A549 (cell line): ENCODE measurements around the gene EIF4EBP3. TPM values are rescaled to one million over a fixed set of nuclear protein-coding genes. Genes with fewer than 3 reads are reported as not detected.

ENCODE experiments used
- ATAC-seq, 2 experiments: fragments of 200-7000 bp in 1 of 2; fragments of >200 bp in 1 of 2; cut with Nextera tagmentation in 1 of 2; cut with Tn5 transposase in 1 of 2; 3 replicates each; pipeline versions ENCODE4 v1.8.0 to v1.9.1; 2018 to 2020; ENCODE audit warnings: mild to moderate bottlenecking in 1 of 2, moderate library complexity in 1 of 2
- CTCF ChIA-PET: fragments of 300-600 bp; sonication (Branson Sonifier 250); formaldehyde crosslinking; extraction: SDS; loops from one replicate; lab custom pipeline; 2021; ENCODE audit warnings: antibody characterized with exemption, inconsistent platforms; lab: Yijun Ruan, JAX
- POLR2A ChIA-PET: fragments of 350-600 bp; formaldehyde crosslinking; extraction: SDS; loops from one replicate; lab custom pipeline; 2021; ENCODE audit warnings: antibody characterized with exemption, inconsistent platforms; lab: Yijun Ruan, JAX
- DNase-seq, 2 experiments: peaks; one replicate each; pipeline versions ENCODE4 v3.0.0 to v3.0.0-alpha.2; 2011 to 2016; ENCODE audit warnings: low read depth in 1 of 2, low spot score in 1 of 2
- FAIRE-seq: peaks from 2 replicates; lab custom pipeline; 2011; peaks lifted over from hg19 to GRCh38; lab: Jason Lieb, UNC
- H3K27ac ChIP-seq, 2 experiments: fragments of >200 bp; sonication (Bioruptor Twin); formaldehyde crosslinking; 3 replicates each; pipeline ENCODE4 v1.5.1; 2016 to 2017
- H3K4me1 ChIP-seq: fragments of >200 bp; sonication (Bioruptor Twin); formaldehyde crosslinking; 3 replicates; pipeline ENCODE4 v1.6.1; 2016
- H3K4me2 ChIP-seq: fragments of >200 bp; sonication (Bioruptor Twin); formaldehyde crosslinking; 3 replicates; pipeline ENCODE4 v1.6.1; 2016
- H3K4me3 ChIP-seq: fragments of >200 bp; sonication (Bioruptor Twin); formaldehyde crosslinking; 3 replicates; pipeline ENCODE4 v1.5.1; 2016
- H3K9me3 ChIP-seq: fragments of >200 bp; sonication (Bioruptor Twin); formaldehyde crosslinking; 3 replicates; pipeline ENCODE4 v1.6.1; 2016
- BHLHE40 ChIP-seq: IDR thresholded peaks from 2 replicates; pipeline ENCODE4 v1.6.1; 2012; ENCODE audit warnings: low read depth, low read length, inconsistent platforms
- CBX2 ChIP-seq: fragments of 200-600 bp; sonication (generic); IDR thresholded peaks from 2 replicates; pipeline ENCODE4 v1.6.1; 2016; ENCODE audit warnings: low read depth, mild to moderate bottlenecking, borderline replicate concordance
- CEBPB ChIP-seq, 2 experiments: fragments of >200 bp in 1 of 2; sonication (Bioruptor Twin) in 1 of 2; formaldehyde crosslinking in 1 of 2; IDR thresholded peaks; 2 replicates each; pipeline ENCODE4 v1.6.1; 2012 to 2016
- E2F6 ChIP-seq: IDR thresholded peaks from 2 replicates; pipeline ENCODE4 v1.6.1; 2012; ENCODE audit warnings: low read depth, borderline replicate concordance
- EHF ChIP-seq: fragments of 250-450 bp; sonication (Bioruptor Pico); IDR thresholded peaks from 2 replicates; pipeline ENCODE4 v1.5.0; 2020; ENCODE audit warnings: mild to moderate bottlenecking
- EHMT2 ChIP-seq: fragments of 200-600 bp; sonication (generic); IDR thresholded peaks from 2 replicates; pipeline ENCODE4 v1.6.1; 2016; ENCODE audit warnings: antibody characterized with exemption, low read depth, mild to moderate bottlenecking, moderate library complexity
- ESRRA ChIP-seq: fragments of 150-350 bp; IDR thresholded peaks from 2 replicates; pipeline ENCODE4 v1.6.1; 2014; ENCODE audit warnings: mild to moderate bottlenecking, low read length, borderline replicate concordance
- FOSB ChIP-seq: fragments of 250-450 bp; sonication (Bioruptor Pico); IDR thresholded peaks from 2 replicates; pipeline ENCODE4 v1.5.0; 2020; ENCODE audit warnings: mild to moderate bottlenecking, moderate library complexity
- HDAC2 ChIP-seq: fragments of 200-600 bp; sonication (generic); IDR thresholded peaks from 2 replicates; pipeline ENCODE4 v1.6.1; 2016
- HEYL ChIP-seq: fragments of 250-450 bp; sonication (Bioruptor Pico); IDR thresholded peaks from 2 replicates; pipeline ENCODE4 v1.8.0; 2021; ENCODE audit warnings: mild to moderate bottlenecking, moderate library complexity
- HOXA7 ChIP-seq: fragments of 250-450 bp; sonication (Bioruptor Pico); IDR thresholded peaks from 2 replicates; pipeline ENCODE4 v1.5.0; 2020; ENCODE audit warnings: mild to moderate bottlenecking, moderate library complexity
- HOXB5 ChIP-seq: fragments of 250-450 bp; sonication (Bioruptor Pico); IDR thresholded peaks from 2 replicates; pipeline ENCODE4 v1.5.0; 2020; ENCODE audit warnings: mild to moderate bottlenecking, moderate library complexity
- JUN ChIP-seq, 2 experiments: fragments of >200 bp; sonication (Bioruptor Twin); formaldehyde crosslinking; IDR thresholded peaks; 2 replicates in 1 of 2; 3 replicates in 1 of 2; pipeline ENCODE4 v1.6.1; 2016 to 2017
- KDM1A ChIP-seq: fragments of 200-600 bp; sonication (generic); IDR thresholded peaks from 2 replicates; pipeline ENCODE4 v1.6.1; 2016; ENCODE audit warnings: low read depth, mild to moderate bottlenecking
- KDM5A ChIP-seq: fragments of 200-600 bp; sonication (generic); IDR thresholded peaks from 2 replicates; pipeline ENCODE4 v1.6.1; 2016; ENCODE audit warnings: antibody characterized with exemption, mild to moderate bottlenecking
- MYC ChIP-seq: IDR thresholded peaks from 2 replicates; pipeline ENCODE4 v1.6.1; 2012; ENCODE audit warnings: mild to moderate bottlenecking, inconsistent platforms, low read length, improper control_type of control experiment, borderline replicate concordance
- NFE2L2 ChIP-seq: fragments of 150-350 bp; conservative IDR thresholded peaks from 2 replicates; pipeline ENCODE4 v1.6.1; 2014; ENCODE audit warnings: low read length
- POLR2A ChIP-seq: IDR thresholded peaks from 2 replicates; pipeline ENCODE4 v1.6.1; 2012; ENCODE audit warnings: mild to moderate bottlenecking, low read length
- RAD21 ChIP-seq, 2 experiments: fragments of >200 bp in 1 of 2; sonication (Bioruptor Twin) in 1 of 2; formaldehyde crosslinking in 1 of 2; IDR thresholded peaks in 1 of 2; conservative IDR thresholded peaks in 1 of 2; 2 replicates in 1 of 2; 3 replicates in 1 of 2; pipeline ENCODE4 v1.6.1; 2012 to 2018; ENCODE audit warnings: inconsistent platforms in 1 of 2
- RARB ChIP-seq: fragments of 250-450 bp; sonication (Bioruptor Pico); IDR thresholded peaks from 2 replicates; pipeline ENCODE4 v1.8.0; 2021; ENCODE audit warnings: mild to moderate bottlenecking, moderate library complexity
- SREBF2 ChIP-seq: fragments of 450-650 bp; IDR thresholded peaks from 2 replicates; pipeline ENCODE4 v1.6.1; 2014; ENCODE audit warnings: mild to moderate bottlenecking, moderate library complexity
- USF2 ChIP-seq: fragments of 450-650 bp; IDR thresholded peaks from 2 replicates; pipeline ENCODE4 v1.6.1; 2014; ENCODE audit warnings: antibody characterized with exemption
- ZSCAN20 ChIP-seq: fragments of 250-450 bp; sonication (Bioruptor Pico); IDR thresholded peaks from 2 replicates; pipeline ENCODE4 v1.8.0; 2022; ENCODE audit warnings: mild to moderate bottlenecking, moderate library complexity
- WGBS: methylation state at CpG from one replicate; pipeline ENCODE4 v1.1.6; 2017; ENCODE audit errors: missing lambda C conversion rate; 5-methylcytosine and 5-hydroxymethylcytosine counted together
- polyA plus RNA-seq, 4 experiments: library from polyadenylated mRNA; depleted of rRNA in 3 of 4; stranded (reverse); fragments of >200 nt; fragmentation: RNase III in 1 of 4; extraction: RNeasy Plus Mini Kit Qiagen cat#74134 plus additional on column Dnase treatment in 1 of 4; gene quantifications; 2 replicates in 3 of 4; 3 replicates in 1 of 4; pipeline ENCODE4 v1.2.3, GENCODE V29; 2011 to 2017

Gene EIF4EBP3
- polyA plus RNA-seq, 2 of the 4 experiments (the other 2 are of a cell fraction): 0.96 to 2.0 TPM

GRCh38 chr5:140554454-140554853 lies 7.0 kb downstream of the EIF4EBP3 start:
- peaks cover 34% of the 10 kb centered on the region for H3K4me1 ChIP-seq
- no peak overlapping the region for H3K27ac ChIP-seq
- TF ChIP-seq E2F6 (no peak), CEBPB (IDR thresholded peaks at IDR 0.05) (peak in 1 of 2 experiments; percentile 37; a peak in 1 of 4 replicates)
- H3K4me2 ChIP-seq: peak overlapping the region; percentile 32; the same call in 2 of the 3 replicates
- ChIA-PET CTCF (interaction anchor here (0.6 to 2.2 kb wide), 4 partner anchors 12 to 111 kb away, joined by 3 to 11 read pairs (median 4); no protein-coding TSS in a partner anchor), POLR2A (interaction anchor here (0.9 kb wide), 1 partner anchor 10 kb away, joined by 5 read pairs; the partner anchor contains the start of gene APBB3)
- ATAC-seq: no peak
- no peaks in the 10 kb centered on the region for H3K9me3 ChIP-seq
- FAIRE-seq: no peak
- 66% methylated on average over 2 of the region's 2 CpGs for WGBS
- no peak overlapping the region for H3K4me3 ChIP-seq
- no peak for DNase-seq

- Histone ChIP-seq H3K4me2 (peak overlapping the region; percentile 86), H3K4me1 (peaks cover 31% of the 10 kb centered on the region), H3K4me3 (peak overlapping the region; percentile 75), H3K27ac (peak overlapping the region; percentile 89 to 96; a peak in 4 of 6 replicates), H3K9me3 (no peaks in the 10 kb centered on the region)
- TF ChIP-seq HDAC2: no peak
- TF ChIP-seq CBX2: no peak
- no peak for TF ChIP-seq ESRRA
- DNase-seq (no peak), FAIRE-seq (no peak), ATAC-seq (no peak)
- CTCF ChIA-PET: interaction anchor here (0.7 kb wide), 1 partner anchor 166 kb away, joined by 3 read pairs; no protein-coding TSS in a partner anchor
- POLR2A ChIA-PET: interaction anchor here (2.9 kb wide), 1 partner anchor 91 kb away, joined by 32 read pairs; the partner anchor contains the start of genes IK and NDUFA2
- WGBS: 83% methylated on average over 1 of the region's 1 CpG
Measured at GRCh38 chr5:140555747-140556312, 8.4 kb downstream of the EIF4EBP3 start.

GRCh38 chr5:140556438-140556837 lies 9.0 kb downstream of the EIF4EBP3 start:
- ChIA-PET POLR2A (interaction anchor here (2.5 to 2.9 kb wide), 2 partner anchors 9 to 91 kb away, joined by 32 read pairs; partner anchors contain the start of genes EIF4EBP3, IK and NDUFA2), CTCF (interaction anchor here (2.0 kb wide), 1 partner anchor 9 kb away, joined by 8 read pairs; the partner anchor contains the start of gene EIF4EBP3)
- H3K4me2 ChIP-seq: peak overlapping the region; percentile 86
- H3K9me3 ChIP-seq: no peaks in the 10 kb centered on the region
- FAIRE-seq (no peak), ATAC-seq (no peak; a peak in 1 of 6 replicates), DNase-seq (no peak)
- H3K27ac ChIP-seq: peak overlapping the region; percentile 89 to 96
- WGBS: 4% methylated on average over 6 of the region's 6 CpGs
- TF ChIP-seq KDM1A (no peak), JUN (IDR thresholded peaks at IDR 0.05) (no peak), NFE2L2 (no peak)
- H3K4me3 ChIP-seq: peak overlapping the region; percentile 75
- H3K4me1 ChIP-seq: peaks cover 31% of the 10 kb centered on the region

GRCh38 chr5:140557136-140557805 lies 9.8 kb downstream of the EIF4EBP3 start, which contains the start of gene SRA1:
Gene SRA1, minus strand, starts transcription at chr5:140557473. Its CDS starts 21 bp downstream, at chr5:140557452.
- H3K4me1 ChIP-seq: peaks cover 31% of the 10 kb centered on the region
- 0% methylated on average over 10 of the region's 46 CpGs for WGBS
- CTCF ChIA-PET: interaction anchor here (0.7 to 2.0 kb wide), 5 partner anchors 9 to 89 kb away, joined by 3 to 8 read pairs (median 4); partner anchors contain the start of gene EIF4EBP3
- ATAC-seq (peak; percentile 93 to 97), DNase-seq (peak; percentile 90 to 97), FAIRE-seq (no peak)
- peak within 1 kb of the TSS; percentile 75 for H3K4me3 ChIP-seq
- H3K4me2 ChIP-seq: peak within 1 kb of the TSS; percentile 86
- no peaks in the 10 kb centered on the region for H3K9me3 ChIP-seq
- POLR2A ChIA-PET: interaction anchor here (0.6 to 2.9 kb wide), 16 partner anchors 10 to 313 kb away, joined by 3 to 32 read pairs (median 4); partner anchors contain the start of genes EIF4EBP3, HARS1, HARS2 and IK
- peak within 1 kb of the TSS; percentile 89 to 96 for H3K27ac ChIP-seq
- no peak for TF ChIP-seq SREBF2
- no peak for TF ChIP-seq EHF (CRISPR knock-in tag)
- 0 out of 5 replicates have a peak, but pooled peaks of 1 of the 2 experiments have one; percentile 21 for TF ChIP-seq RAD21 (conservative IDR thresholded peaks at IDR 0.05 in 1 of 2, IDR thresholded peaks at IDR 0.05 in 1 of 2)
- TF ChIP-seq FOSB (CRISPR knock-in tag): no peak
- TF ChIP-seq BHLHE40: no peak
- no peak for TF ChIP-seq RARB (CRISPR knock-in tag)
- no peak for TF ChIP-seq KDM5A
- TF ChIP-seq CBX2: no peak
- TF ChIP-seq HOXA7 (CRISPR knock-in tag): 0 out of 2 replicates have a peak, but pooled peaks have one; percentile 9
- peak; percentile 97 for TF ChIP-seq POLR2A
- no peak for TF ChIP-seq KDM1A
- no peak for TF ChIP-seq EHMT2
- peak; percentile 64; the same call in 1 of the 2 replicates for TF ChIP-seq E2F6
- TF ChIP-seq HEYL: no peak
- TF ChIP-seq HOXB5 (CRISPR knock-in tag): 0 out of 2 replicates have a peak, but pooled peaks have one; percentile 41
- no peak for TF ChIP-seq MYC
- no peak for TF ChIP-seq ESRRA
- TF ChIP-seq USF2: 0 out of 2 replicates have a peak, but pooled peaks have one; percentile 26
- no peak for TF ChIP-seq HDAC2
- TF ChIP-seq ZSCAN20 (CRISPR knock-in tag): no peak
